ENCODE measurements around the gene GCNT1. TPM values are rescaled to one million over a fixed set of nuclear protein-coding genes. Genes with fewer than 3 reads are reported as not detected.
"Not testable (repeated sequence)": the region's sequence is repeated elsewhere in the genome, so short reads cannot be mapped to it uniquely, and the experiment has no call there.

Gene GCNT1
- total RNA-seq, 1 experiment from 2014 or later: 10.1 TPM

- Histone ChIP-seq H3K4me1 (peaks cover 20% of the 10 kb centered on the region), H3K9me3 (replicated peaks) (no peaks in the 10 kb centered on the region), H3K4me3 (no peak overlapping the region), H3K27ac (no peak overlapping the region), H3K27me3 (no peaks in the 10 kb centered on the region), H3K36me3 (no peaks in the 10 kb centered on the region)
- peak; percentile 88 to 93 for DNase-seq
These were observed 2.6 kb upstream of the GCNT1 start for GRCh38 chr9:76456202-76456926.

DNA sequence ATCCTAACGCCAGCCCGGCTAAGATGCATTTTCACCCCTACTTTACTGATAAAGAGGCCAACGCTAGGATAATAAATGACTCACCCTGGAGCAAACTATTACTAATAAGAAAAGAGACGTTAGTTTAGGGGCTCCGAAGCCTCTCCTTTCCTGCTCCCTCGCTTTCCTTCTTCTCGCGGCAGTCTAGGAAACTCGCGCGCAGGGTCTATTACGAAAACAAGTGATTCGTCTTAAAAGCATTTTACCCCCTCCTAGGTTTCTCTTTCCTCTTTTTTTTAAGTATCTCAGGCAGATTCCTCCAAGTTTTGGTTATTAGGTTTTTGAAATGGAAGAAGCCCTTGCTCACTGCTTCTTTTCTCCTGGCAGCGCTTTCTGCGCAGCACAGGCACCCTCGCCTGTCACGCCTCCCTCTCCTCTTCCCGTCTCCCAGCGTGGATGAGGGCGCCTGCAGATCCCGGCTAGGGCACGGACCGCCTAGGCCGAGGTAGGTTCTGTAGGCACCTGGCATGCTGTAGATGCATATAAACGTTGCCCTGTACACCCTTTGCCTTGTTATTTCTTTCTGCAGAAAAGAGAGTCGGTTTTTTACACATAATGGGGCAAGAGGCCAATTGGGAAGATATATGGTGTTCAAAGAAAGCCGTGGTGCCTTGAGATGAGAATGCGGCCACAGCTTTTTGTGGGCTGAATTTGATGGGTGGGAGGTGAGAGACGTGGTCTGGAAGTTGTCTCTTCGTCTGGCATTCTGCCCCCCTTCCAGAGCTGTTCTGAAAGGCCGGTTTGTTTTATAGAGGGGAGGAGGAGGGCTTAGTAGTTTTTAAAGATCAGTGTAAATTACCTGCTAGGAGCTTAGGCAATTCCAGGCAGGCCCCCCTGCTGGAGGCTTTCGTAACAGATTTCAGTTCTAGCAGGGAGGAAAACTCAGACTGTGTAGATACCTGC is 983 bp downstream of the GCNT1 start:
- H3K27ac ChIP-seq: peak overlapping the region; percentile 27
- no peaks in the 10 kb centered on the region for H3K27me3 ChIP-seq
- H3K4me1 ChIP-seq: peaks cover 17% of the 10 kb centered on the region
- DNase-seq: peak; percentile 62 to 72
- H3K9me3 ChIP-seq (replicated peaks): no peaks in the 10 kb centered on the region
- H3K4me3 ChIP-seq: peak overlapping the region; percentile 69
- H3K36me3 ChIP-seq: no peaks in the 10 kb centered on the region

- Histone ChIP-seq H3K9me3 (replicated peaks) (no peaks in the 10 kb centered on the region), H3K27me3 (no peaks in the 10 kb centered on the region), H3K4me3 (no peak overlapping the region), H3K36me3 (no peaks in the 10 kb centered on the region), H3K27ac (no peak overlapping the region), H3K4me1 (0 out of 2 replicates have a peak, but pooled peaks cover 3% of the 10 kb centered on the region)
- DNase-seq: no peak
These were observed 3.1 kb downstream of the GCNT1 start for GRCh38 chr9:76462126-76462525.

DNA sequence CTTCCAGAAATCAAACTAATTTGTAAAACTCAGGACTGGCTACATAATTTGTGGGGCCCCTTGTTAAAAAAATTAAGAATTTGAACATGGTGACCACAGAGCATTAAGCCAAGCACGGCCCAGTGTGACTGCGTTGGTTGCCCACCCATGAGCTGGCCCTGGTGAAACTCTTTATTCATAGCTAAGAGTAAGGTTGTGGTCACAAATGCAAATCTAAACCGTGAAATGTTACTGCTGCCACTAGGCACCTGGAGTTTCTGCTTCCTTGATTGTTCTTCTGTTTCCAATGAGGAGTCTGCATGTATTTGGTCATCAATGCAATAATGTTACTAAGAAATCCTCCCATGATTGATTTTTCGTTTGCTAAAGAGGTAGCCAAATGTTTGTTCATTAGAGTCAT is 4.2 kb downstream of the GCNT1 start:
- H3K9me3 ChIP-seq (replicated peaks): no peaks in the 10 kb centered on the region
- DNase-seq: no peak
- H3K27me3 ChIP-seq: no peaks in the 10 kb centered on the region
- 0 out of 2 replicates have a peak, but pooled peaks cover 3% of the 10 kb centered on the region for H3K4me1 ChIP-seq
- no peaks in the 10 kb centered on the region for H3K36me3 ChIP-seq
- H3K27ac ChIP-seq: no peak overlapping the region
- H3K4me3 ChIP-seq: no peak overlapping the region

GRCh38 chr9:76464706-76465105 is 5.7 kb downstream of the GCNT1 start:
- no peaks in the 10 kb centered on the region; the same call in 1 of the 2 replicates for H3K36me3 ChIP-seq
- no peak overlapping the region for H3K4me3 ChIP-seq
- no peaks in the 10 kb centered on the region for H3K27me3 ChIP-seq
- DNase-seq: no peak
- no peak overlapping the region for H3K27ac ChIP-seq
- H3K9me3 ChIP-seq (replicated peaks): no peaks in the 10 kb centered on the region
- H3K4me1 ChIP-seq: 0 out of 2 replicates have a peak, but pooled peaks cover 3% of the 10 kb centered on the region

DNA sequence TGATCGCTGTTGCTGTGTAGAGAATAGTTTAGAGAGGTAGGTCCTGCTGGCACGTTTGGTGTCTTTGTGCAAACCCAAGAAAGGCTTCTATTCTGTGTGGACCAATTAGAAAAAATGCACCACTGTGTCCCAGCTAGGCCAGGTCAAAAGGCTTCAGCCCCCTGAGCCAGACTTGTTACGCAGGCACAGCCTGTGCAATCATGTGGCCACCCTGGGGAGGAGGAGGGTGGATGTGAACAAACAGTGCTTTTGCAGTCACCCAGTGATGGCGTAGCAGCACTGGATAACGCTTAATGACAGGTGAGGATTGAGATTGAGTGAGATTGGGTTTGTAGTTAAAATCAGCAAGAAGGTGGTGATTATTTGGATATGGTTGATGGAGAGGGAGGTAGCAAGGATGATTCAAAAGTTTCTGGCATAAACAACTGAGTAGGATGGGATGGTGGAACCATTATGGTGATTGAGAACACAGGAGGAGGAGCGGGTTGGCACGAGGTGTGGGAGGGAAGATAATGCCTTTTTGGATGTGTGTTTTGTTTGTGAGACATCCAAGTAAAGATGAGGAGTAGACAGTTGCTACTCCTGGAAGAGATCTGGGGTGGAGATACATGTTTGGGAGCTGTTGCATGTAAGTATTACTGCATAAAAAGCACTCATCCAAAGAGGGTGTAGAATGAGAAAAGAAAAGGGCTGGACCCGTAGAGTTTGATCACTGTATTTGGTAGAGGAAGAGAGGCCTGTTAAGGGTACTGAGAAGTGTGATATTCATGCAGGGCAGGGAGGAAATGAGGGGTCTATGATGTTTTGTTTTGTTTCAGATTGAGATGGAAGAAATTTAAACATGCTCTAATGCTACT is 6.7 kb downstream of the GCNT1 start:
- Histone ChIP-seq H3K9me3 (replicated peaks) (no peaks in the 10 kb centered on the region), H3K27ac (no peak overlapping the region)
- DNase-seq: no peak

GRCh38 chr9:76466299-76466605 is 7.3 kb downstream of the GCNT1 start:
- Histone ChIP-seq H3K4me3 (no peak overlapping the region), H3K27ac (no peak overlapping the region), H3K36me3 (no peaks in the 10 kb centered on the region; the same call in 1 of the 2 replicates), H3K9me3 (replicated peaks) (no peaks in the 10 kb centered on the region), H3K27me3 (no peaks in the 10 kb centered on the region), H3K4me1 (no peaks in the 10 kb centered on the region)
- DNase-seq: no peak

More for the DNA sequence above, 6.7 kb downstream of the GCNT1 start:
- Histone ChIP-seq H3K36me3 (no peaks in the 10 kb centered on the region; the same call in 1 of the 2 replicates), H3K4me3 (no peak overlapping the region), H3K4me1 (0 out of 2 replicates have a peak, but pooled peaks cover 2% of the 10 kb centered on the region), H3K27me3 (no peaks in the 10 kb centered on the region)

DNA sequence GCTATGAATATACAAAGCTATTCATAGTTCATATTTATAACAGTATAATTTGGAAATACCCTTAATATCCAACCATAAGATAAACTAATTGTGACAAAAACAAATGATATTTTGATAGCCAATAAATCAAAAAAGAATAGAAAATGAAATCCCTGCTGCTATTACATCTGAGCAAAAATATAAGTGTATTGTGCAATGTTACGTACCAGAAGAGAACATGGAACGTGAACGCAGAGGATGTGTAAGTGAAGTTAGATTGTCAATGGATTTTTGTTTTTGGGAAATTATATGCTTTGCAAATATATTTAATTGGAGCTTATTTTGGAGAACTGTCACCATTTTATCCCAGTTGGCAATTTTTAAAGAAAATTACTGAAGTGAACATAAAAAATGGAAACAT is 15.4 kb downstream of the GCNT1 start:
- Histone ChIP-seq H3K4me3 (no peak overlapping the region), H3K36me3 (peaks cover 3% of the 10 kb centered on the region), H3K4me1 (peaks cover 7% of the 10 kb centered on the region; the same call in 1 of the 2 replicates), H3K27ac (no peak overlapping the region), H3K9me3 (replicated peaks) (0 out of 2 replicates have a peak, but pooled peaks cover 2% of the 10 kb centered on the region), H3K27me3 (no peaks in the 10 kb centered on the region)
- DNase-seq: no peak

DNA sequence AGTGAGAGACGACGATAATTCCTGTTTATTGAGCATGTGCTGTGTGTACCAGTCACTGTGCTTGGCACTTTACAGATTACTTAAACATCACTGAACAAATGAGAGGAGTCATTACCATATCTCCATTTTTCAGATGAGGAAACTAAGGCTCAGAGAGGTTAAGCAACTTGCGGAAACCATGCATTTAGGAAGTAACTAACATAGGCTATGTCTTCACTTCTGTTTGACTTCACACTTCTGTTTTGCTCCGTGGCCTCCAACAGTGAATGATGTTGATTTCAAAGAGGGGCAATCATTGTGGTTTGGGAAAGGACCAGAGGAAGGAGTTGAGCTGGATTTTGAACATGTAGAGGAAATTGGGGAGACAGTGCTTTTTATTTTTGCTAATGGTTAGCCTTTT is 16.7 kb downstream of the GCNT1 start:
- Histone ChIP-seq H3K27ac (no peak overlapping the region), H3K9me3 (replicated peaks) (0 out of 2 replicates have a peak, but pooled peaks cover 6% of the 10 kb centered on the region), H3K4me3 (no peak overlapping the region), H3K36me3 (peaks cover 3% of the 10 kb centered on the region), H3K4me1 (peaks cover 7% of the 10 kb centered on the region; the same call in 1 of the 2 replicates), H3K27me3 (no peaks in the 10 kb centered on the region)
- no peak for DNase-seq

DNA sequence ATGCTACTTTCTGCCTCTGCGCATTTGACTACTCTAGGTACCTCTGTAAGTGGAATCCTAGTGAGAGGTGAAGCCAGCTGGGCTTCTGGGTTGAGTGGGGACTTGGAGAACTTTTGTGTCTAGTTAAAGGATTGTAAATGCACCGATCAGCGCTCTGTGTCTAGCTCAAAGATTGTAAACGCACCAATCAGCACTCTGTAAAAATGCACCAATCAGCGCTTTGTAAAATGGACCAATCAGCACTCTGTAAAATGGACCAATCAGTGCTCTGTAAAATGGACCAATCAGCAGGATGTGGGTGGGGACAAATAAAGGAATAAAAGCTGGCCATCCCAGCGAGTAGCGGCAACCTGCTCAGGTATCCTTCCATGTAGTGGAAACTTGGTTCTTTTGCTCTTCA is 18.8 kb downstream of the GCNT1 start:
- H3K36me3 ChIP-seq; DNase-seq; H3K27me3 ChIP-seq; H3K4me1 ChIP-seq; H3K27ac ChIP-seq; H3K4me3 ChIP-seq; H3K9me3 ChIP-seq (replicated peaks): not testable (repeated sequence)

GRCh38 chr9:76478226-76478625 is 19.2 kb downstream of the GCNT1 start:
- Histone ChIP-seq H3K27me3 (no peaks in the 10 kb centered on the region), H3K4me1 (peaks cover 1% of the 10 kb centered on the region; the same call in 1 of the 2 replicates), H3K27ac (no peak overlapping the region), H3K4me3 (no peak overlapping the region), H3K36me3 (peaks cover 6% of the 10 kb centered on the region), H3K9me3 (replicated peaks) (peaks cover 9% of the 10 kb centered on the region; the same call in 1 of the 2 replicates)
- DNase-seq: no peak

DNA sequence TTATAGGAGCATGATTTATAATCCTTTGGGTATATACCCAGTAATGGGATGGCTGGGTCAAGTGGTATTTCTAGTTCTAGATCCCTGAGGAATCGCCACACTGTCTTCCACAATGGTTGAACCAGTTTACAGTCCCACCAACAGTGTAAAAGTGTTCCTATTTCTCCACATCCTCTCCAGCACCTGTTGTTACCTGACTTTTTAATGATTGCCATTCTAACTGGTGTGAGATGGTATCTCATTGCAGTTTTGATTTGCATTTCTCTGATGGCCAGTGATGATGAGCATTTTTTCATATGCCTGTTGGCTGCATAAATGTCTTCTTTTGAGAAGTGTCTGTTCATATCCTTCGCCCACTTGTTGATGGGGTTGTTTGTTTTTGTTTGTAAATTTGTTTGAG is 20.4 kb downstream of the GCNT1 start:
- not testable (repeated sequence) for DNase-seq

DNA sequence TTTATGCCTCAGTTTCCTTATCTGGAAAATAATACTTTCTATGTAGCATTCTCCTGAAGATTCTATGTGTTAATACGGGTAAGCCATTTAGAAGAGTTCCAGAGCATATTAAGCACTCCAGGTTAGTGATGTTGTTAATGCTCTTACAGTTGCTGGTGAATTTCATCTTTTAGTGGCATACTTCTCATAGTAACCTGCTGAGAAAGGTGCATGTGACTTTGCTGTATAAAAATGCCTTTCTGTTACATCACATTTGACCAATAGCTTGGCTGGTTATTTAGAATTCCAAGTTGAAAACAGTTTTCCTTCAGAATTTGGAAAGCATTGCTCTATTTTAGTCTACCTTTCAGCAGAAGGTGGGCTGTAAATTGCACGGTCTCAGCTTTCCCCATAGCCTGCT is 27.2 kb downstream of the GCNT1 start:
- Histone ChIP-seq H3K36me3 (0 out of 2 replicates have a peak, but pooled peaks cover 3% of the 10 kb centered on the region), H3K9me3 (replicated peaks) (peaks cover 5% of the 10 kb centered on the region; the same call in 1 of the 2 replicates), H3K27ac (no peak overlapping the region), H3K4me1 (no peaks in the 10 kb centered on the region), H3K27me3 (no peaks in the 10 kb centered on the region), H3K4me3 (no peak overlapping the region)
- no peak for DNase-seq

More for the DNA sequence above, 20.4 kb downstream of the GCNT1 start:
- not testable (repeated sequence) for H3K9me3 ChIP-seq (replicated peaks); H3K4me3 ChIP-seq; H3K27me3 ChIP-seq; H3K36me3 ChIP-seq; H3K27ac ChIP-seq; H3K4me1 ChIP-seq

- no peaks in the 10 kb centered on the region for H3K36me3 ChIP-seq
- H3K27ac ChIP-seq: no peak overlapping the region
- H3K27me3 ChIP-seq: no peaks in the 10 kb centered on the region
- no peak for DNase-seq
- no peak overlapping the region for H3K4me3 ChIP-seq
- H3K9me3 ChIP-seq (replicated peaks): 0 out of 2 replicates have a peak, but pooled peaks cover 2% of the 10 kb centered on the region
- H3K4me1 ChIP-seq: no peaks in the 10 kb centered on the region
These were observed 31.4 kb downstream of the GCNT1 start for GRCh38 chr9:76490249-76490990.

All from SJCRH30 (cell line).